Measurements from ENCODE around the gene LOXL3.

Gene LOXL3

DNA sequence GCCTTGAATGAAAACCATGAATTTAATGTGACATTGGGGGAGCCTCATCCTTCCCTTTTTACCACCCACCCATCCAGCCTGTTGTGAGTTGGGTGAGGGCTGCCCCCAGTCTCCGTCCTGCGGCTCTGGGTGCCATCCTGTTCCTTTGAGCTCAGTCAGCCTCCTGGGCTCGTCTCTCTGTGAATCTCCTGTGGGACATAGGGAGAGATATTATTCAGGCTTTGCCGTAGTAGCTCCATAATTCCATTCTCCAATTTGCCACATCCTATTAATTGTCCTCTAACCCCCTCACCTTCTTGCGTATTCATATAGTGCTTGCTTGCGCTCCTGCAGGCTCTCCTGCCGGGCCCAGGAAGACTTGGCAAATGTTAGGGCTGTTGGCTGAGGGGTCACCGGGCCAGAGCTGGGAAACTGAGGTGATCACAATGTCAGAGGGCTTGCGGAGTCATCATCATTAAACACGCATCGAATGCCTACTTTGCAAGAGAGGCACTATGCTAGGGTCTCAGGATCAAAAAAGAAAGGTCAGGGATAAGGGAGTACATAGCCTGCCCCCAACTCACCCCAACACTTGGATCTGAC is 27.0 kb downstream of the LOXL3 start:
- no peak for DNase-seq

DNA sequence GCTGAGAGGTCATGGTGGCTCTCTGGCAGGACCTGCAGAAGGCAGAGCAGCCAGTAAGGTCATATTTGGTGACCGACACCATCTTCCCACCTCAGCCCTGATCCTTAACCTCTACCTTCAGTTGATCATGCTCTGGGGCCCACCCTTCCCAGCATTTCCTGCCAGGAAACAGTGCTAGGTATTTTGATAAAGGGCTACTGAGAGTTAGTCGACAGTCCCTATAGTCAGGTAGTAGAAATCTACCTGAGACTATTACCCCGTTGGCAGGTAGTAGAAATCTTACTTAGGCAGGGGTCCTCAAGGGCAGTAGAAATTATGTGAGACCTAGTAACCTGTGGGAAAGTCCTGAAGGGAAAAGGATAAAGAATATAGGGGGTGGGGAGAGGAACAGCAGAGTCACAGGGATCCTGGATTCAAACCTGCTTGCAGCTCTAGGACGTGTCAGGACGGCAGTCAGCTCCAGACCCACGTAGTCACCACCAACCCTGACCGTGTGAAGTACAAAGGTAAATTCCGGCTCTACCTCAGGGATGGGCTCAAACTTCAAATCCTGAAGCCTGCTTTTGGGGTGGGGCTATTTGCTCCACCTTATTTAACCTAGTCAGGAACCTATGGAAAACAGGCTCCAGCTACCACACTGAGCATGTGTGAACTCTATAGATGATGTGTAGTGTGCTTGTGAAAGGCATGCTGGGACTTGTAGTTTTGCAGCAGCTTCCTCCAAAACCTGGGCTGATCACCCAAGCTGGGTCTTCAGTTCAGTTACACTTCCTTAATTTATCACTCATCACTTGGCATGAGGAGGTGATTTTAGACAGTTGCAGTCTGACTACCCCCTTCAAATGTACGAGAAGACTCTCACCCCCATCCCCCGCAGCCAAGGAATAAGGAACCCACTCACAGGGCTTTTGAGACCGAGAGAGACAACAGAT is 27.8 kb downstream of the LOXL3 start, which contains the start of gene DQX1:
Gene DQX1 (minus strand): TSS at position 515 of the 932 bp plus-strand sequence. CDS start 502 bp downstream, at position 13.
- peak; percentile 36 for DNase-seq

DNA sequence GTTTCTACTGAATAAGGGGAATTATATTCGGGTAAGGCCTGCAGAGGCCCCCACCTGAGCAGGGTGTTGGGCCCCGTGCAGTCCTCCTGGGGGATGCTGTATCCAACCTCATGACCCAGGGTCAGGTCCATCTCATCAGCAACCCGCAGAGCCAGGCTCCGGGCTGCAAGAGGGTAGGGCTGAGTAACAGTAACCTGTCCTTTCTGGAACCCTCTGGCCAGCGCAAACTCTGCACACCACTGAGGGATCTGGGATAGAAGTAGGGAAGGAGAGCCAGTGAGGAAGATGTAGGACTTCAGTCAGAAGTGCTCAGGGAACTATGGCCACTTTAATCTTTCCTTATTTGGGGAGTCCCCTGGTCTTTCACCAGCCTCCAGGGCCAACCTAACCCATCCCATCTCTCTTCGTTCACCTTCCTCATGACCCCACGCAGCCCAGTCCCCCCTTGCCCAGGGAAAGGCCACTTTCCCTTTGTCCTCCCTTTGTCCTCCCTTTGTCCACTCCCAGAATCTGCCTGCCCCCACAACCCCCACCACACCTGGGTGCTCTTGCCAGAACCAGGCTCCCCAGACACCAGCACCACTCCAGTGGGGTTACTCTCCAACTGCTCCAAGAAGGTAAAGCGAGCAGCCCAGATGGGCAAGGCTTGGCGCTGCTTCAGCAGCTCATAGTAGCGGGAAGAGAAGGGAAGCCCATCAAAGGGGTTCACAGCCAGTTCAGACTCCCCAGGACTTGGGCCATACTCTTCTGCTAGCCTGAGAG is 28.6 kb downstream of the LOXL3 start:
- no peak for DNase-seq

DNA sequence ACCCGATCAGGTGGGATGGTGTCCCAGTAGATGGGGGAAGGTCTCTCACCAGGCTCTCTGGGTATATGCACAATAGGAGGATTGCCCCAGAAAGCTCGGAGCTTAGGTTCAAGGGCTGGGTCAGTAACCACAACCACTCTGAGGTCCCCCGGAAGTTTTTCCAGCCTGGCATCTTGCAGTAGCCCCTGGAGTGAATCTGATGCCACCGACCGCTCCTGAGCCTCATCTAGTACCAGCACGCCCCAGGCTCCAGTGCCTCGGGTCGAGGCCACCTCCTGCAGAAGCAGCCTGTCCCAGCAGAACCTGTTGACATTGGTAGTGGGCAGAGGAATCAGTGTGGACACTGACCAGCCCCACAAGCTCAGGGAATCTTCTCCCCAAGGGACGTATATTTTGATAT is 29.7 kb downstream of the LOXL3 start:
- no peak for DNase-seq

DNA sequence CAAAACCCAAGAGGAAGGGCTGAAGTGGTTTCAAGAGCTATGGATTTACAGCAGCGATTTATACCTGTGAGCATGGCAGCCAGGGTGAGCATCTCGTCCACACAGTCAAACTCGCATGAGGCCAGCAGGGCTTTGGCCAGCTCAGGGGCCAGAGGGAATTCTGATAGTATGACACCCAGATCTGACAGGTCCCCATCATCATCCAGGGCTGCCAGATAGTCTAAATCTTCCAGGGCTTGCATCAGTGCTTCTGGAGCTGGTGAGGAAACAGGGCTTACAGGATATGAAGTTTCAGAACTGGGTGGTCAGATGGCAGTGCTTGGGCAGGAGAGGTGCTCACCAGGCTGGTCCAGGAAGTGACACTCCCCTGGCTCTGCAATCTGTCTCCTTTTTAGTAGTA is 31.2 kb downstream of the LOXL3 start:
- no peak for DNase-seq

DNA sequence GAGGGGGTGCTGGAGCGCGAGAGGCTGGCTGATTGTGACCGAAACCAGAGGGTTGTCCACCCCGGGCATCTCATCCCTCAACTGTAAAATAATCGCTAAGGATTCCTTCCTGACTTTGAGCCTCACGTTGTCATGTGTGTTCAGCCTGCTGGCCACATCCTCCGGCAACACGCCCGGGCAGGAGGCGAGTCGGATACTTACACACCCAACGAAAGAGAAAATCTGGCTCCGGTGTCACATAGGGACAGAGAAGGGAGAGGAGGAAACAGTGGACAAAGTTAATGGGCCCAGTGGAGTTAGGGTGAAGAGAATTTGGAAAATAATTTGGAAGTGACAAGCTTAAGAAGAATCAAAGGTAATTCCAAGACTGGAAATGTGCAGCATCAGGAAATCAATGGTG is 37.1 kb downstream of the LOXL3 start:
- DNase-seq = no peak

DNA sequence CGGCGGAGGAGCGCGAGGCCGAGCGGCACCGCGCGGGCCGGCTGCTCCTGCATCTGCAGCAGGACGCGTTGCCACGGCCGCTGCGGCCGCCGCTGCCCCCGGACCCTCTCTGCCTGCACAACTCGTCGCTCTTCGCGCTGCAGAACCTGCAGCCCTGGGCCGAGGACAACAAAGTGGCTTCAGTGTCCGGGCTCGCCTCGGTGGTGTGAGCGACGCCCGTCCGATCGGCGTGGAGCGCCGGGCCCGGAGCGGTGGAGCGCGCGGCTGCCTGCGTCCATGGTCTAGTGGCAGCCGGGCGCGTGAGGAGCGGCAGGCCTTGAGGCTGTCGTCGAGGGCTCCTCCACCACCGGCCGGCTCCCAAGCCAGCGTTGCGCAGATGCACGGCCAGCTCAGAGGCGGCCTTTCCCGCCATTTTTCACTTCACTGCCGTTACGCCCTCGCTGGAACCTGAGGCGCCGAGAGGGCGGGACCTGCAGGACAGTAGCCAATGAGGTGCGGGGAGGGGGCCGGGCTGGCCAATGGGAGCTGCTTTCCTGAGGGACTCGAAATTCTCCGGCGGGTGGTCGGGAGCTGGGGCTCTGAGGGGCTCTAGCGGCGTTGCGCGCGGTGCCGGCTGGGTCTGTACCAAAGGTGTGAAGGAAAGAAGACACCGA is 37.6 kb downstream of the LOXL3 start:
- DNase-seq = no peak

DNA sequence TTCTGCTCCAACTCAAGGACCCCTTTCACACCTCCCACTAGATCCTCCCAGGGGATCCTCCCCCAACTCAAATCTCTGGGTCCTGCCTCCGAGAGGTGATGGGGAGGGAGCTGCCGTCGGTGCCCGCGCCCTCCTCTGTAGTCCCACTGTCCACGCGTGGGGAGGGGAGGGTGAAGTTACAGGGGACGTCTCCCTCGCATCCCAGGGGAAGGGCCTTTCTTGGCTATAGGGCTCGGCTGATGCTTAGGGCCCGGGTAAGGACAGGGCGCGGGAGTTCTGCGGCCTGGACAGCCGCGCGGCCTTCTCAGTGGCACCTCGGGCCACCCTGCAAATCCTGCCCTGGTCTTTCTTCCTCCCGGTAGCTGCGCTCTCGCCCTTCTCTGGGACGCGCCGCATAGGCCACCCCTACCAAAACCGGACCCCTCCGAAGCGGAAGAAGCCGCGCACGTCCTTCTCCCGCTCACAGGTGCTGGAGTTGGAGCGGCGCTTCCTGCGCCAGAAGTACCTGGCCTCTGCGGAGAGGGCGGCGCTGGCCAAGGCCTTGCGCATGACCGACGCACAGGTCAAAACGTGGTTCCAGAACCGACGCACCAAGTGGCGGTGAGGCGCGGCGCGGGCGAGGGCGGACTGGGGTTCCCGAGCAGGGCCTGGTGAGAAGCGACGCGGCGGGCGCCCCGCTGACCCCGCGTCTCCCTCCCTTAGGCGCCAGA is 38.3 kb downstream of the LOXL3 start:
- DNase-seq = no peak

DNA sequence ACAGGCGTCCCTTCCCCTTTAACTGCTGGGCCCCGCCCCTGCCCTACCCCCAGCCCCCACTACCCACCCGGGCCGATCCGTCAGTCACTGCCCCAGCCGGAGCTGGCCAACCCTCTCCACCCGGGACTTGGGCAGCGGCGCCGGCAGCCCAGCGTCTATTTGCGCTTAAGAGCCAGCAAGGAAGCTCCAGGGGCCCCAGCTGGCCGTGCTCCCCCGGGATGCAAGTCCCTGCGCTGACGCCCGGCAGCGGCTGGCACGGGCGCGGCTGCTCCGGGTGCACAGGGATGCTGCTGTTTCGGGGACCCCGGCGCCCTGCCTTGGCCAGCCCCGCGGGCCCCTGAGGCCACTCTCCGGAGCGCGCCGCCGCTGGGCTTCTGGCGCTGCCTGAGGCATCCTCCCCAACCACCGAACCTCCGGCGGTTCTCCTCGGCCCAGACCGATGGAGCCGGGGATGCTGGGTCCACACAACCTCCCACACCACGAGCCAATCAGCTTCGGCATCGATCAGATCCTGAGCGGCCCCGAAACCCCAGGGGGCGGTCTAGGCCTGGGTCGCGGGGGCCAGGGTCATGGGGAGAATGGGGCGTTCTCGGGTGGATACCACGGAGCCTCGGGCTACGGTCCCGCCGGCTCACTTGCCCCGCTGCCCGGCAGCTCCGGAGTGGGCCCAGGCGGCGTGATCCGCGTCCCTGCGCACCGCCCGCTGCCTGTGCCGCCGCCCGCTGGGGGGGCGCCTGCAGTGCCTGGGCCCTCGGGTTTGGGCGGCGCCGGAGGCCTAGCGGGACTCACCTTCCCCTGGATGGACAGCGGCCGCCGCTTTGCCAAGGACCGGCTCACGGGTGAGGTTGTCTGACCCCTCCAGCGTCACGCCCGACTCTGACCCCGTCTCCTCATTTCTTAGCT is 39.1 kb downstream of the LOXL3 start, which contains the start of gene TLX2:
Gene TLX2 (plus strand): TSS at position 83 of the 903 bp plus-strand sequence. CDS start 357 bp downstream, at position 440.
- DNase-seq = peak; percentile 38

DNA sequence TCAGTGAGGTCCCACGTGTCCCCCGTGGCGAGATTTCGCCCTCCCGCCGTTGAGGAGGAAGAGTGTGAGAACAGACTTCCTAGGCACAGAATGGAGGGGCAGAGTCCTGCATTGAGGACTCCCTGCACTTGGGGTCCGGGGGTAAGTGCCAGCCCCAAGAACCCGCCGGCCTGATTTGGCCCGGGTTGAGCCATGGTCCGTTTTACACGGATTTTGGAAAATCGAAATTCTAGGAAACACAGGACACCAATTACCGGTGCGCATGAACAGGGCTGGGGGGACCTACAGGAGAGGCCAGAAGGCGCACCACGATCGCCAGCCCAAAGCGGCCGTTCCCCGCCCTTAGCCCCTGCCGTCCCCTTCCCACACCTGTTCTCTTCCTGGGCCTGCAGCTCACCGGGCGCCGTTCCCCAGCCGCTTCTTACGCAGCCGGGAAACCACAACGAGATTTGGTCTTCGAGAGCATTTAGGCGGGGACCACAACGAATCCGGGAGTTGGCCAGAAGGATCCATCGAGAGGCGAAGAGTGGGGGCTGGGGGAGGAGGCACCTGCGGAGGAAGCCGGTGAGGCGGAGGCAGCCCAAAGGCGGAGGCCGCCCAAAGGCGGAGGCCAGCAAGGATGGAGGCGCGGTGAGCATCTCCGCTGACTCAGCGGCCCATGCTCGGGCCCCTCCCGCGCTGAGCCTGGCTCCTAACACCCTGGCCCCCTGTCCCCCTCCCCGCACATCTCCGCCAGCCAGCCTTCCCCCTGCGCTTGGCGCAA is 40.0 kb downstream of the LOXL3 start:
- DNase-seq = no peak

DNA sequence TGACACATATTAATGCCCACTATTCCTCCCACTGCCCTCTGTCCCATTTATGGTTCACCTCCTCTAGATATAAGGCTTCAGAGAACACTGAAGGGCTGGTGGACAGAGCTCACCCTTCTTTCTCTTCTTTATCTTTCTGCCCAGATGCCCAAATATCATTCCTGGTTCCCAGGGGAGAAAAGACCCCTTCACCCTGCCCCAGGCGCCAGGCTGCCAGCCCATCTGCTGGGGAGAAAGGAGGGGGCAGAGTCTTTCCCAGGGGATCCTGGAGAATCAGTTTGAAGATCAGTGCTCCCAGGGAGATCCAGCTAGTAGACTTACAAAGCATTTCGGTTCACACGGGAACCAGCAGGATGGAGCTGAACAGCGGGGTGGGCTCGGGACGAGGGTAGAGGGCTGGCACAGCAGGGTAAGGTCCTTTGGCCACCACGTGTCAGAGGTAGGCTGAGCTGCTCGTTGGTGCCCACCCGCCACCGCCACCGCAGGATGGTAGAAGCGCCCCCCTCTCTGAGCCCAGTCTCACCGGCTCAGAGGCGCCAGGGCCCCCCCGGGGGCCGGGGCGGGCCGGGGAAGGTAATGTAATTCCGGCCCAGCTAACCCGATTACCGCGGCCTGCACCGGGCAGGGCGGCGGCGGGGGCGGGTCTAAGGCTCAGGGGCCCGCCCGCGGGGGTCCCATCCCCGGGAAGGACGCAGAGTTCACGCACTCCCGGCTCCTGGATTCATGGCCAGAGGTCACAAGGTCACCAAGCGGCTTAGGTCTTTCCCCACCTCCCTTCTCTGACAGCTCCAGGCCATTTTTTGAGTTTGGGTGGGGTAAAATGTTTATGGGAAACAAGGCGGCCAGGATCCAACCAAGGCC is 40.8 kb downstream of the LOXL3 start:
- DNase-seq = no peak

DNA sequence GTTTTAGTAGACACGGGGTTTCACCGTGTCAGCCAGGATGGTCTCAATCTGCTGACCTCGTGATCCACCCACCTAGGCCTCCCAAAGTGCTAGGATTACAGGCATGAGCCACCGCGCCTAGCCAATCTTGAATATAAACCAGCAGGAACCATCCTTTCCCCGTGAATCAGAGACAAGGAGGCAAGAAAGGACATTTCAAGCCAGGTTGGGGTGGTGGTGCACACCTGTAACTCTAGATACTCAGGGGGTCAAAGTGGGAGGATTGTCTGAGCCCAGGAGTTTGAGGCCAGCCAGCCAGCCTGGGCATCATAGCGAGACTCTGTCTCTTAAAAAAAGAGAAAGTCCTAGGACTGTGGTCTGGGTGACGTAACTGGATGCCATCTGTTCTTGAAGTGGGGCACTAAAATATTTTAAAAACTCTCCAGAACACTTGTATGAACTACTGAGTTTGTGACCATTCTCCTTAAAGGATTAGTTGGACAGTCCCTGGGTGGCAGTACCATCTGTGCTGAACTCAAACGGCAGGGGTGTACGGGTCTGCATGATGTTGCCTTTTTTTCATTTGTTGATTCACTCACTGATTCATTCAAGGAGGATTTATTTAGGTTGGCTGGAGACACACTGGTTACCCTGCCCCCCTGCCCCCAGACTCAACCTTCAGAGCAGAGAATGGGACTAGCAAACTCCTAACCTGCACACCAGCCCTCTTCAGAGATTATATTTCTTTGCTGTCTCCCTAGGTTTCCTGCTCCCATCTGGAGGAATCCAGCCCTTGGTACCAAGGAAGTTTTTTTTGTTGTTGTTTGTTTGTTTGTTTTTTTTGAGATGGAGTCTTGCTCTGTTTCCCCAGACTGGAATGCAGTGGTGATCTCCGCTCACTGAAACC is 42.4 kb downstream of the LOXL3 start:
- peak; percentile 24 for DNase-seq

DNA sequence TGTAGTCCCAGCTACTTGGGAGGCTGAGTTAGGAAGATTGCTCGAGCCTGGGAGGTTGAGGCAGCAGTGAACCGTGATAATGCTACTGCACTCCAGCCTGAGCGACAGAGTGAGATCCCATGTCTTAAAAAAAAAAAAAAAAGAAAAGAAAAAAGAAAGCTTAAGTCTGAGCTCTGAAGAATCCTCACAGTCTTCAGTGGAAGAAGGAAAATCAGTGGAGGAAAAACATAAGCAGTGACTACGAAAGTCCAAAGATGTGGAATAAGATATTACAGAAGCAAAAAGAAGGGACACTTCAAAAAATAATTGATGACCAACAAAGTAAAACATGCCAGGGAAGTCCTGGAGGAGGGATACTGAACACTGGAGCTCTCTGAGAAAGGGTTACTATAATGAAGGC is 43.5 kb downstream of the LOXL3 start:
- DNase-seq = no peak

DNA sequence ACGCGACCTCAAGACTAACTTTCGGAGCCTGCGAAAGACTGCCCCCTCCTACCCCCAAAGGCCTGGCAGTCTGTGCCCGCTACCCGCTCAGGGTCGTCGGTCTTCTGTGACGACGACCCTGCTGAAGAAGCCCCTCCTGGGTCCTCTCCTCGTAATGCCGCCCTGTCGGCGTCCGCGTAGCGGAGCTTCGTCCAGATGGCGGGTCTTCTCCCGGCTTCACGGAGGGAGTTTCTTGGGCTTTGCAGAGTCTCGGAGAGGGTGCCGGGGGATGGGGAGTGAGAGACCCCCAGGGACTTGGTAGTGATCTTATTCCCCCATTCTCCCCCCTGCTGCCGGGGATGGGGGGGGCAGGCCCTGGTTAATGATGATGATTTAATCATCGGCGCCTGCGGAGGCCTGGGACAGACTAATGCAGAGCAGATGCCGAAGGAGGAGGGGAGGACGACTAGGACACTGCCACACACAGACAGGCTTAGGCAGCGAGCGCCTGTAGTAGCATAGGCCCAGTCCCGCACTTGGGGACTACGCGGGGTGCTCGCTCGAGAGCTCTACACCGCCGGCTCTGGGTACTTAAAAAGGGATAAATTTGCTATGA is 45.7 kb downstream of the LOXL3 start:
- peak; percentile 68 for DNase-seq

DNA sequence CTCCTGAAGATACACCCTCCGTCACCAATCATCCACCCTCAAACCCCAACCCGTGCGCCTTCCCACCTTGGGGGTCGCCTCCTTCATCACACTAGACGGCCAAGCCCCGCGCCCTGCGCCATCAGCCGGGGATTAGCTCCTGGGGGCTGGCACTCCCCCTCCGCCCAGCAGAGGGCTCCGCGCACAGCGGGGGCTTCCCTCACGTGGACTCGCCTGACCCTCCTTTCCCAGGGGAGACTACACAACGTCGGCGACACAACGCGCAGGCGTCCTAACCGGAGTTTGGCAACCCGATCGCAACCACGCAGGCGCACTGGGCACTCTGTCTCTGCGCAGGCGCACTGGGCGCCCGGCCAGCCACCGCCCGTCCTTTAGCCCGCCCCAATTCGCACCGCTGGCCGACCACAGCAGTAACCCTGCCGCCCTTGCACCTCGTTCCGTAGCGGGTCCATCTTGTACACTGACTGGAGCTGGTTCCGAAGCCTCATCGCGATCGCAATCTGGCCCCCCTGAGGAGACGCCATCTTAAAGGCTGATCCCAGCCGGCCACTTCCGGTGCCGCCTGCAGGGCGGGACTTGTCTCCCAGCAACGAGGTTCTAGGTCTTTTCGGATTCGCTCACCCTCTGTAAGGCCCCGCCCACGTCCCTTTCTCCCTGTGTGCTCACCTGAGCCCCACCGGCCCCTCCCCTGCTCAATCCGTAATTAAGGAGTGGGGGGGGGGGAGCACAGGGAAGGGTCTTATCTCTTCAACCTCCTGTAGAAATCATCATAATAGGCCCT is 46.4 kb downstream of the LOXL3 start, which contains the start of gene PCGF1:
Gene PCGF1 (minus strand): TSS at position 551 of the 781 bp plus-strand sequence. CDS start 27 bp downstream, at position 524.
- peak; percentile 97 for DNase-seq

DNA sequence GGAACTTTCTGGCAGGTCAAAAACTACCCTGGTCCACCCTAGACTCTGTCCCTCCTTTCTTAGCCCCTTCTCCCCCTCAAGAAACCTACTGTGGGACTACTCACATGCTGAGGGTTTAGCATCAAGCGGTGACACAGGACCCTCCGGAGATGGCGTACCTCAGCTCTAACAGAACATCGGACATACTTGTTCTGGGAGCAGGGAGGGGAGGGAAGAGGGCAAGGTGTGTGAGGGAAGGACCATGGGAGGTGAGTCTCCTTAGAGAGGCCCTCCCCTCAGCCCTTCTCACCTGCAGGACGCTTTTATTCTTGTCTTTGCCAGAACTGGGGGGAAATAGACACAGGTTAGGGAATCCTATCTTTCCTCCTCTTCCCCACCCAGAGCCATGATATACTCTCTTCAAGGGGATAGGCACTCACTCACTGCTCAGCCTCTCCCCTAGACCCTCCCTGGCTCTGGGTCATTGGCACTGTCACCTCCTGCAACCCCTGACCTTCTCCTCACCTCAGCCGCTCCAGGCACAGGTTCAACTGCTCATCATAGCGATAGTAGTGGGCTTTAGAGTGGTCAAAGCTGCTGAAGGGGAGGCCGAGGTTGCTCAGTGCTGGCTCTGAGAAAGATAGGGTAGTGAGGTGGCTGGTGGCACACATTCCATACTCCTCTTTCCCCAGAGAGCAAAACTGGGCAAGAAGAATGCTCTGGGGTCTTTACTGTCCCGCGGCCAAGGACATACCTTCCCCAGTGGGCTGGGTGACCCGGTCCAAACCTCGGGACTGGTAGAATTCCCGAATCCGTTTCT is 48.1 kb downstream of the LOXL3 start:
- no peak for DNase-seq

Data from EL (cell line).